Tibial nerve (tissue), 4 donors: ENCODE measurements around the gene KLF11. TPM values are rescaled to one million over a fixed set of nuclear protein-coding genes. Genes with fewer than 3 reads are reported as not detected.

Experiments used
- DNase-seq, 2 donors: peaks; one replicate each; pipeline ENCODE4 v3.0.0-alpha.2; 2019; ENCODE audit warnings: low spot score in 2 of 2
- H3K27ac ChIP-seq, 4 donors: fragments of 200-600 bp; sonication (generic) in 3 of 4; one replicate each; pipeline ENCODE4 v1.5.1; 2017 to 2019; ENCODE audit warnings: mild to moderate bottlenecking in 1 of 4
- H3K27me3 ChIP-seq, 2 donors: fragments of 200-600 bp; sonication (generic) in 1 of 2; one replicate each; pipeline versions ENCODE4 v1.5.1 to v1.6.0; 2017 to 2019
- H3K36me3 ChIP-seq, 3 donors: fragments of 200-600 bp; sonication (generic); one replicate each; pipeline ENCODE4 v1.5.1; 2018 to 2019
- H3K4me1 ChIP-seq, 4 donors: fragments of 200-600 bp; sonication (generic) in 3 of 4; one replicate each; pipeline ENCODE4 v1.5.1; 2017 to 2019
- H3K4me3 ChIP-seq, 4 donors: fragments of 200-600 bp; sonication (generic) in 3 of 4; one replicate each; pipeline ENCODE4 v1.5.1; 2017 to 2019; ENCODE audit warnings: mild to moderate bottlenecking in 1 of 4, moderate library complexity in 1 of 4
- H3K9me3 ChIP-seq, 4 donors: fragments of 200-600 bp; sonication (generic) in 3 of 4; one replicate each; pipeline ENCODE4 v1.5.1; 2017 to 2019
- CTCF ChIP-seq, 5 experiments: fragments of 200-600 bp in 3 of 5; fragments of 450-650 bp in 2 of 5; sonication (generic) in 3 of 5; IDR thresholded peaks; one replicate each; pipeline ENCODE4 v1.5.1; 2016 to 2019; ENCODE audit warnings: antibody characterized with exemption in 5 of 5, mild to moderate bottlenecking in 3 of 5, moderate library complexity in 2 of 5
- EP300 ChIP-seq, 2 donors: sonication (generic); formaldehyde crosslinking; IDR thresholded peaks; one replicate each; pipeline ENCODE4 v1.6.1; 2017; ENCODE audit warnings: antibody characterized with exemption in 2 of 2, mild to moderate bottlenecking in 1 of 2
- POLR2A ChIP-seq, 2 donors: fragments of 450-650 bp; IDR thresholded peaks; one replicate each; pipeline ENCODE4 v1.6.1; 2017; ENCODE audit warnings: antibody characterized with exemption in 2 of 2, mild to moderate bottlenecking in 2 of 2, moderate library complexity in 2 of 2
- WGBS, 2 donors: methylation state at CpG; one replicate each; pipeline ENCODE4 v1.1.5; 2018; 5-methylcytosine and 5-hydroxymethylcytosine counted together
- total RNA-seq, 4 donors: library from RNA; depleted of rRNA; stranded (reverse); fragments of >200 nt; gene quantifications; one replicate each; pipeline ENCODE4 v1.1.0, GENCODE V29; 2016

KLF11 gene
- total RNA-seq, 4 donors from 2014 or later: 17.1 to 23.7 (median 20.9) TPM

DNA sequence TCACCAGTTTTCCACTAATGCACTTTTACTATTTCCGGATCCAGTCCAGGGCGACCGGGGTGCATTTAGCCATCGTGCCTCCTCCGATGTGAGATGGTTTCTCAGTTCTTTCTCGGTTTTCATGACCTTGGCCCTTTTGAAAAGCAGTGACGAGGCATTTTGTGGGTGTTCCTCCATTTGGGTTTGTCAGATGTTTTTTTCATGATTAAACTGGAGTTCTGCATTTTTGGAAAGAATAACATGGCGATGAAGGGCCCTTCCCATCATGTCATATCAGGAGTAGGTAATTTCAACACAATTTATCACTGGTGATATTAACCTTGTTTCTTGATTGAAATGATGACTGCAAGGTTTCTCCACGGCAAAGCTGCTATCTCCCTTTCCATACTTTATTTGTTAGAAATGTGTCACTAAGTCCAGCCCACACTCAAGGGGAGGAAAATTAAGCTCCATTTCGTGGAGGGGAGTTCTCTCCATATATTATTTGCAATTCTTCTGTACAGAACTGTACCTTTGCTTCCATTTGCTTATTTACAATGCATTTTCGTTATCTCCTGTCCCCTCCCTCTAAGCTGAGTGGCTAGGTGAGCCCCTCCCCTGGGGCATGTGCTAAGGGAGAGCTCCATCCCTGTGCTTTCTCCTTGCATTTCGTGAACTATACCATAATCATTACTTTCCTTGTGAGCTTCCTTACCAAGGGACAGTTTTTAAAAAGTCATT lies 8.9 kb upstream of the KLF11 start:
- no peak for DNase-seq
- TF ChIP-seq EP300 (IDR thresholded peaks at IDR 0.05): no peak
- TF ChIP-seq CTCF (IDR thresholded peaks at IDR 0.05): no peak
- TF ChIP-seq POLR2A (IDR thresholded peaks at IDR 0.05): no peak
- 65 to 72% methylated on average over 12 of the region's 12 CpGs for WGBS, 2 donors

GRCh38 chr2:10035053-10035422 lies 8.3 kb upstream of the KLF11 start:
- no peaks in the 10 kb centered on the region for H3K9me3 ChIP-seq
- no peak overlapping the region for H3K4me3 ChIP-seq
- TF ChIP-seq EP300 (IDR thresholded peaks at IDR 0.05) (no peak), POLR2A (IDR thresholded peaks at IDR 0.05) (no peak), CTCF (IDR thresholded peaks at IDR 0.05) (no peak)
- no peaks in the 10 kb centered on the region for H3K36me3 ChIP-seq
- H3K4me1 ChIP-seq: peaks cover 0 to 57% (median 24%) of the 10 kb centered on the region in 4 donors
- DNase-seq: no peak
- peak overlapping the region in 2 of 4 donors; percentile 82 to 85 for H3K27ac ChIP-seq
- no peaks in the 10 kb centered on the region for H3K27me3 ChIP-seq
- 59 to 67% methylated on average over 3 of the region's 3 CpGs for WGBS, 2 donors

More for the DNA sequence above, 8.9 kb upstream of the KLF11 start:
- Histone ChIP-seq H3K4me3 (no peak overlapping the region), H3K27me3 (no peaks in the 10 kb centered on the region), H3K4me1 (peaks cover 0 to 56% (median 28%) of the 10 kb centered on the region in 4 donors), H3K27ac (peak overlapping the region in 2 of 4 donors; percentile 15 to 82), H3K9me3 (no peaks in the 10 kb centered on the region), H3K36me3 (no peaks in the 10 kb centered on the region)

DNA sequence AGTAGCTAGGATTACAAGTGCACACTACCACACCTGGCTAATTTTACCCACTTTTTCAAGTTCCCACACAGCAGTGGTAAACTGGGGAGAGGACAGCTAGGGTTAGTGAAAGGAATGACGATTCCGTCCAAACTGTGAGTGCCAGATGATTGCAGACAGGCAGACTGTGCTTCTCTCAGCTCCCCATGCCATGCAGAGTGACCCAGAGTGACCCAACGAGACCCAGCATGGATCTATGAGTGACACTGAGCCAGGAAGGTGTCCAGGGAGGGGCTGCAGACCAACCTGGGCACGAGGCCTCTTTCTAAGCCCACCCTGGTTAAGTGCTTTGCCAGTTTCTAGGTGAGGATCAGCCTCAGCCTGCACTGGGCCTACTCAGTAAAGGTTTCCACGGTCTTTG lies 7.7 kb upstream of the KLF11 start:
- H3K36me3 ChIP-seq: no peaks in the 10 kb centered on the region
- no peak overlapping the region for H3K4me3 ChIP-seq
- H3K9me3 ChIP-seq: no peaks in the 10 kb centered on the region
- no peak for DNase-seq
- H3K27ac ChIP-seq: peak overlapping the region; percentile 48 to 85 (median 70)
- H3K4me1 ChIP-seq: peaks cover 0 to 56% (median 22%) of the 10 kb centered on the region in 4 donors
- no peak for TF ChIP-seq EP300 (IDR thresholded peaks at IDR 0.05)
- TF ChIP-seq POLR2A (IDR thresholded peaks at IDR 0.05): no peak
- no peak for TF ChIP-seq CTCF (IDR thresholded peaks at IDR 0.05)
- H3K27me3 ChIP-seq: no peaks in the 10 kb centered on the region
- WGBS, 2 donors: 72 to 74% methylated on average over 5 of the region's 5 CpGs

GRCh38 chr2:10036095-10036884 lies 7.1 kb upstream of the KLF11 start:
- TF ChIP-seq EP300 (IDR thresholded peaks at IDR 0.05) (peak in 1 of 2 donors; percentile 39), POLR2A (IDR thresholded peaks at IDR 0.05) (no peak), CTCF (IDR thresholded peaks at IDR 0.05) (peak; percentile 12 to 64 (median 52))
- Histone ChIP-seq H3K9me3 (no peaks in the 10 kb centered on the region), H3K36me3 (no peaks in the 10 kb centered on the region), H3K4me1 (peaks cover 0 to 57% (median 22%) of the 10 kb centered on the region in 4 donors), H3K27me3 (no peaks in the 10 kb centered on the region), H3K27ac (peak overlapping the region; percentile 48 to 85 (median 70)), H3K4me3 (no peak overlapping the region)
- 23 to 30% methylated on average over 7 to 11 of the region's 14 CpGs for WGBS, 2 donors
- DNase-seq: no peak

- Histone ChIP-seq H3K36me3 (no peaks in the 10 kb centered on the region), H3K4me1 (peaks cover 0 to 73% (median 31%) of the 10 kb centered on the region in 4 donors), H3K27me3 (no peaks in the 10 kb centered on the region), H3K4me3 (no peak overlapping the region), H3K27ac (peak overlapping the region in 2 of 4 donors; percentile 82 to 85), H3K9me3 (no peaks in the 10 kb centered on the region)
- no peak for TF ChIP-seq EP300 (IDR thresholded peaks at IDR 0.05)
- TF ChIP-seq POLR2A (IDR thresholded peaks at IDR 0.05): no peak
- TF ChIP-seq CTCF (IDR thresholded peaks at IDR 0.05): no peak
- DNase-seq: no peak
- 82 to 84% methylated on average over 10 of the region's 10 CpGs for WGBS, 2 donors
Observed at GRCh38 chr2:10038123-10038522, 5.2 kb upstream of the KLF11 start.
